DMS153 treated with DMSO at 0.1 percent for 48 hours (cell line): ENCODE results near the gene SRC.

Experiments used
- DNase-seq: peaks from one replicate; lab custom pipeline; 2025; ENCODE audit not compliant: unreplicated experiment; lab: John Stamatoyannopoulos, UW

SRC gene

DNA sequence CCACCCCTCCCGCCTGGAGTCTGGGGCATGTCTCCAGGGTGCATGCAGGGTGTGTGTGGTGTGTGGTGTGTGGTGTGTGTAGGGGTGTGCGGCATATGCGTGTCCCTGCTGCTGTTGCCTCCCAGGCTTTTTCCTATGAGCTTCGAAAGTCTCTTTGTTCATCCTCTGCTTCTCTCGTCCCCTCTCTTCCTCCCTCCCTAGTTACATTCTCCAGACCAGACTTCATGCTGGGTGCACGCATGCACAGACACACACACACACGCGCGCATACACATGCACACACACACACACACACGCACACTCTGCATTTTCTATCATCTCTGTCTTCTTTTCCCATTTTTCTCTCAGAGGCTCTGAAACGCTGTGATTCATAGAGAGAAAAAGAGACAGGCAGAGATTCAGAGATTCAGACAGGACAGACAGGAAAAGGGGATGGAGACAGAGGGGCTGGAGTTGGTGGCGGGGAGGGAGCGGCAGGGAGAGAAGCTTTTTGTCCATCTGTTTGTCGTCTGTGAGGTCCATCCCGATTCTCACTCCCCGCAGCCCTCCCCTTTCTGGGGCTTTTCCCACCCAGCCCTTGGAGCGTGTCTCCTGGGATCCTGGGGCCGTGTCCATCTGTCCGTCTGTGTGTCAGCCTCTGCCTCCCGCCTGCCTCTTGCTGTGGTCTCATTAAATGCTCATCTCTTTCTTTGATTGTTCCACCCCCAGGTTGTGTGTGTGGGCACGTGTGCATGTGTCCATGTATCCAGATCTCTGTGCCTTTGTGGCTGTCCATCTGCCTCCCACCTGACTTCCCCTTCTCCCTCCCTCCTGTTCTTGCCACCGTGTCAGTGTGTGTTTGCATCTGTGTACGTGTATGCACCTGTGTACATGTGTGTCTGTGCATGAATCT, 62.6 kb downstream of the SRC start:
- DNase-seq, result no peak

DNA sequence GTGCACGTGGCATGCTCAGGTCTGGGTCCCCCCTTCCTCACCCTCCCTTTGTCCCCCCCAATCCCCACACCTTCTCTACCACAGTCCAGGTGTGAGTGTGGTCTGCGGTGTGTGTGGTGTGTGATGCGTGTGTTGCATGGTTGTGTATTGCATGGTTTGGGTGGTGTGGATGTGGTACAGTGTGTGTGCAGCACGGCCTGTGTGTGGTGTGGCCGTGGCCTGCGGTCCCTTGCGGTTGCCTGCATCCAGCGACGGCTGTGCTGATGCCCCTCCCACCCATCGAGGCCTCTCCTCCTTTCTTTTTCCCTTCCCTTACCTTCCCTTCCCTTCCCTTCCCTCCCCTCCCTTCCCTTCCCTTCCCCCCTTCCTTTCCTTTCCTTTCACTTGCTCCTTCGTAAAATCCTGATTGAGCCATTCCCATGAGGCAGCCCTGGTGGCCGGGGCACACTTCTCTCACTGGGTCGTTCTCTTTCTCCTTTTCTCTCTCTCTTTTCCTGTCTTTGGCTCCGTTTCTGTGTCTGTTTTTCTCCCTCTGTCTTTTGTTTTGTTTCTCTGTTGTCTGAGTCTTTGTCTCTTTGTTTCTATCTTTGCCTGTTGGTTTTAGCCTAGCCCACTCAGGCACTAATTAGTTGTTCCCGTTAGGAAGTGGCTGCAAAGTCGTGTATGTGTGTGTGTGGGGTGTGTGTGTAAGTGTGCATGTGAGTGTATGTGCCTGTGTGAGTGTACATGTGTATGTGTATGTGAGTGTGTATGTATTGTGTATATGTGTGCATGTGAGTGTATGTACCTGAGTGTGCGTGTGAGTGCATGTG, 65.7 kb downstream of the SRC start:
- peak; percentile 30 for DNase-seq

DNA sequence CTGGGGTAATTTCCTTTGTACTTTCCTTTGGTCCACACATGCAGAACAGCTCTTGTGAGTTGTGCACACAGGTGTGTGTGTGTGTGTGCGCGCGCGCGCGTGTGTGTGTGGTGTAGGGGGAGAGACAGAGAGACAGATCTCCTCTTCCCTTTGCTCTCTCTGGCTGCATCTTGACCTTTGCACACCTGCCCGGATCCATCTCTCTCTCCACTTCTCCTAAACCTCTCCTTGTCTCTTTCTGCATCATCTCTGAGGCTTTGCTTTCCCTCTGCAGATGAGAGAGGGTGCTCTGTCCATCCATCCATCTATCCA, 67.0 kb downstream of the SRC start:
- no peak for DNase-seq

DNA sequence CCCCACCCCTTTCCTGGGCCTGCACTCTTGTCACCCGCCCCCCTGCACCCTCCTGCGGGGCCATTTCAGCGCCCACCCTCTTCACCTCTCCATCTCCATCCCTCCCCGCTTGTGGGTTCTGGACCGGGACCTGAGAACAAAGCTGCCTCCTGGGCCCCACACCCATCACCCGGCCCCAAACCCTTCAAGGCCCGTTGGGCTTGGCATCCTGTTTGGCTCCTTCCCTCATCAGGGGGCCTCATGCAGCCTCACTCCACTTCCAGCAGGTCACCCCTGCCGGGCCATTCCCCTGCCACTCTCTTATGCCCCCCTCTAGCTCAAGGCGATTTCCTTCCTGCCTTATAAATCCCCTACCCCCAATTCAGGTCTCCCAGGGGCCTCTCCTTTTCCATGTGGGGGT, 67.4 kb downstream of the SRC start:
- DNase-seq, result no peak

DNA sequence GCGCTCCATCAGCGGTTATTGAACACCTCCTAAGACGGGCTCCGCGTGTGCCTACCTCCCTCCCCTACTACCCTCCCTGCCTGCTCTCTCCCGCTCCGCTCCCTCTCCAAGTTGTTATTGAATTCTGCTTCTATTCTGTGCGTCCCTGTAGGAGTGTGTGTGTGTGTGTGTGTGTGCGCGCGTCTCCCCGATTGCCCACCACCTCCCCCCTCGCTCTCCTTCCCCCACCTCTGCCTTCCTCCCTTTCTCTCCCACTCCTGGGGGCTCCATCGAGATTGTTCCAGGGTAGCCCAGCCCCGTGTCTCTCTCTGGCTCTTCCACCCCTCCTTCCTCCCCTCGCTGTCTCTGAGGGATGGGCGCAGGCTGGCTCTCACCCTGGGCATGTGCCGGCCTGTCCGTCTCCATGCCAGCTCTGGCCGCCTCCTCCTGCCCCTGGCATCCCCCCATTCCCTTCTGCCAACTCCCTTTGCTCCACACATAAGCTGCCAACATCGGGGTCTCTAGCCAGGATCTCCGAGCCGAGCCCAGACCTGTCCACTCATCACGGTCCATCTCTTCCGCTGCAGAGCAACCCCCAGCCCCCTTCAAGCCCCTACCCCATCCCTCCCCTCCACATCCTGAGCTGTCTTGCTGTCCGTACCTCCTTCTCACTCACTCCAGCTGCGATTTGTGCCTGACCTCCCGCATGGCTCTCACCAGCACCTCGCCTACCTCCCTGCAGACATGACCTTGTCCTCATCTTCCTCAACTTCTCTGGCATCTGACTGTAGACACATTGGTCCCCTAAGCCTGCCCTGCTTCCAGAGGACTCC, 68.5 kb downstream of the SRC start:
- DNase-seq, result no peak

DNA sequence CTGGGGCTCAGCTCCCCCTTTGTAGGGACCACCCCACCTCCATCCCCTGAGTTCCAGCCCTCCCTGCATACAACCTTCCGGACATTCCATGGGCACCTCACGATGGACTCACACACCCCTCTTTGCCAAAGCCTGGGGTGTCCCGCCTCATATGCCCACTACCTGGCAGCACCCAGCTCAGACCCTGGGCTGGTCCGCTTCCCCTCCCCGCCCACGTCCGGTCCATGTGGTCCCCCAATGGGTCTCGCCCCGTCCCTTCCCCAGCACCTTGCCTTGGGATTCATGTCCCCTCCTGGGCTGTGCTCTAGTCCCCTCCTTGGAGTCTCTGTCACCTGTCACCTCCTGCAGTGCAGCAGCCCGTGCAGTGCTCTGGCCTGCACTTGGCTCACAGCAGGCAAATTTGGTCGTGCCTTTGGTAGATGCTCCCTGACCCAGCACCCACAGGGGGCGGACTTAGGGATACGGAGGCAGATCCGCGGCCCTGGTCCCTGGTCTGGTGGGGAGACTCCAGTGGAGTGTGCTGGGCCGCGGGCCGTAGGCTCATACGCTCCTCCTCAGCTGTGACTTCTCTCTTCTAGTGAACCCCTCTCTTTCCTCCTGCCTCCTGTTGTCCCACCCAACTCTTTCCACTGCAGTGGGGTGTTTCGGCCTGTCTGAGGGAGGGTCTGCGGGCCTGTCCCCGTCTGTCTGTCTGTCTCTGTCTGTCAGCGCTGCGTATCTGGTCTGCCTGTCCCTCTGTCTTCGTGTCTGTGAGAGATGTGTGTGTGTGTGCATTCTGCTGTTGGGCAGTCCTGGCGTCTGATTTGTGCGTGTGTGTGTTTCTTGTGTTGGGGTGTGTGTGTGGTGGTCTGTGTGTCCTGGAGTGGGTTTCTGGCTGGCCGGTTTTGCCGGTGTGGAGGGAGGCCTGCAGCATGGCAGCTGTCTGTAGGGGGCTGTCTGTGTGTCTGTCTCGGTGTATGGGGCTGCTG, 69.5 kb downstream of the SRC start:
- DNase-seq, result no peak

DNA sequence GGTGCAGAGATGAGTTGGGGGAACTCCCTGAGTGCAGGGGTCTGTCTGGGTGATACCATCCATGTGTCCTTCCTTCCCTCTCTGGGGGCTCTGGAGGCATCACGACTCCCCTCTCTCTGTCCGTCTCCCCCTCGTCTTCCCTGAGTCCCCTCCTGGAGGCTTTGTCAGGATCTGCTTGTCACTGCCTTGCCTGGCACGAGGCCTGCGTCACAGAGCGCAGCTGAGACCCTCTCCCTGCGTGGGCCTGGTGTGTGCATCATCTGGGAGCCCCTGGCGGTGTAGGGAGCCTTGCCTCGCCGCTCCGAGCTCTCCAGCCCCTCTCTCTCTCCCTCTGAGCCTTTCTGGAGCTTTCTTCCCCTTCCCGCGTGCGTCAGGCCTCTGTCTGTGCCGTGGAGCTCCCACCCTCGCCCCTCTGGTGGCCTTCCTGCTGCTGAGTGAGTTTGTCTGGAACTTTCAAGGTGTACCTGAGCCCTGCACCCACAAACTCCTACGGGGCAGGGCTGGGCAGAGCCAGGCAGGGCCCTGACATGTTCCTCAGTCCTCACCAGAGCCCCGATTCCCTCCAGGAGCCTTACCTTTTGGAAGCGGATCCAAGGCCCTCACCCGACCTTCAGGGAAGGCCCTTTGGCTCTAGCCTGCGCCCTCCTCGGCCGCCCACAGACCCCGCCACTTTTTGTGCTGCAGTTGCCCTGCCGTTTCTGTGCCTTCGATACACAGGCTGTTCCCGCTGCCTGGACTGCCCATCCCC, 70.3 kb downstream of the SRC start:
- no peak for DNase-seq

DNA sequence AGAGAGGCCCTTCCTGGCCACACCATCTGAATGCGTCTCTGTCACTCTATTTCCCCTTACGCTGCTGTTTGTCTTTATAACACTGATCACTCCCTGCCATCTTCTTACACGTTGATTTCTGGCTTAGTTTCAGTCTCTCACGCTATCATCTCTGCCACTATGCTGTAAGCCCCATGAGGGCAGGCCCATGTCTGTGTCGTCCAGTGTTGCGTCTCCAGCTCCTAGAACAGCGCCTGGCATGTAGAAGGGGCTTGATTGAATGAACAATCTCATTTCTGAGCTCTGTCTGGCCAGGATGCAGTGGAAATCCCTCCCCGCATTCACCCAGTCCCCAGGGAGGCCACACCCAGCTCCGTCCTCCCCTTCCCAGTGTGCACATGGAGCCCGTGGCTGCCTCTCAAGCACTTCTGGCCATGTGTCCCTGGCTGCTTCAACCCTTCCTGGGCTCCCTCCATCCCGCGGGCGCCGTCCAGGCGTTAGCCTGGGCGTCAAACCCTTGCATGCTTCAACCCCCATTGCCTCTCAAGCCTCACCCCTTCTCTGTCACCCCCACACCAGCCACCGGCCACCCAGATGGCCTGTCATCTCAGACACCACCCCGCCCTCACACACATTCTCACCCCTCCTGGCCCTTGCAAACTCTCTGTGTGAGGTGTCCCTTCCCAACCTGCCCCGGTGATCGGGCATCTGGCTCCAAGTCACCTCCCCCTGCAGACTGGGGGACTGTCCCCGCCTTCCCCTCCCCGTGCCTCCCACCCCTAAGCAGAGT, 71.1 kb downstream of the SRC start:
- DNase-seq, result no peak

DNA sequence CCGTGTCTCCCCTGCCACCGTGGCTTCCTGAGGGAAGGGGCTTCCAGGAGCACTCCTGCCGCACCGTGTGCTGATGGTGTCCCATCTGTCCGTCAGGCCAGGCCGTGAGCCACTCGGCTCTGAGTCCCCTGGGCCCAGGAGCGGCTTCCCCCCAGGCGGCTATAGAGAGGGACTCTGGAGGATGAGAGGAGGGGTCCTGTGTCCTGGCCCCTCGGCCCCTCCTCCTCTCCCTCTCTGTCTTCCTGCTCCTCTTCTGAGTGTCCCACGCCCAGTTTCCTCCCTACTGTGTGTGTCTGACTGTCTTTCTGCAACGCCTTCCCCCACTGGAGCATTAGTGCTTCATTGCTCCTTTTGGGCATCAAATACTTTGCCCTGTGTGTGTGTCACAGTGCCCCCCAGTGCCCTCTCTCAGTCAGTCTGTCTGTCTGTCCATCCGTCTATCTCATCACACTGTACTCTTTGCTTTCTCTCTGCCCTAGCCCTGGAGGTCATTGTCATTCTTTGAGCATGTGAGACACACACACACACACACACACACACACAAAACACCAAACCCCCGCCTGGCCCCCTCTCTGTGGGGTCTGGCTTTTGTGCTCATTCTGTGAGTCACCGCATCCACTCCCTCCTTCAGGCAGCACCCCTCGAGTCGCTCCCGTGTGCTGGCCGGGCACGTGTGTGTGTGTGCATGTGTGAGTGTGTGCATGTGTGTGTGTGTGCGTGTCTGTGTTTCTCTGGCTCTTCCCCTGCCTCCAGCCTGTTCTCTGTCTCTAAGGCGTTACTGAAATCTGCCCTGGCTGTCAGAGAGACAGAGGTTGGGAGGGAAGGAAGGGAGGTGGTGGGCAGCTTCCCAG, 71.9 kb downstream of the SRC start:
- DNase-seq, result no peak

DNA sequence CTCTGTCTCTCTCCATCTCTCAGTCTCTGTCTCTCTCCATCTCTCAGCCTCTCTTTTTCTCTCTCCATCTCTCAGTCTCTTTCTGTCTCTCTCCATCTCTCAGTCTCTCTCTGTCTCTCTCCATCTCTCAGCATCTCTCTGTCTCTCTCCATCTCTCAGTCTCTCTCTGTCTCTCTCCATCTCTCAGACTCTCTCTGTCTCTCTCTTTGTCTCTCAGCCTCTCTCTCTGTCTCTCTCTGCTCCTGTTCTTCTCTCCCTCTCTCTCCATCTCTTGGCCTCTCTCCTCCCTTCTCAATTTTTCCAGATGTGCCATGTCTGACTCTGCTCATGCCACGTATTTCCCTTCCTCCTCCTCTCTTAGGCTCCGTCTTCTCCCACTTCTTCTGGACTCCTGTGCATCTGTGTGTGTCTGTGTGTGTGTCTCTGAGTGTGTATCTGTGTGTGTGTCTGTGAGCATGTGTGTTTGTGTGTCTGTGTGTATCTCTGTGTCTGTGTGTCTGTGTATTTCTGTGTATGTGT, 72.7 kb downstream of the SRC start:
- DNase-seq, result no peak

DNA sequence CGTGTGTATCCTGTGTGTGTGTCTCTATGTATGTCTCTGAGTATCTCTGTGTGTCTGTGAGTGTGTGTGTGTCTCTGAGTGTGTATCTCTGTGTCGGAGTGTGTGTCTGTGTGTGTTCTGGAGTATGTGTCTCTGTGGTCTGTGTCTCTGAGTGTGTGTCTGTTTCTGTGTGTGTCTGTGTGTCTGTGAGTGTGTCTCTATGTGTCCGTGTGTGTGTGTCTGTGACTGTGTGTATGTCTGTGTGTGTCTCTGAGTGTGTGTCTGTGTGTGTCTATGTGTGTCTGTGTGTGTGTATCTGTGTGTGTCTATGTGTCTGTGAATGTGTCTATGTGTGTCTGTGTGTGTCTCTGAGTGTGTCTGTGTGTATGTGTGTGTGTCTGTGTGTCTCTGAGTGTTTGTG, 73.4 kb downstream of the SRC start:
- no peak for DNase-seq

DNA sequence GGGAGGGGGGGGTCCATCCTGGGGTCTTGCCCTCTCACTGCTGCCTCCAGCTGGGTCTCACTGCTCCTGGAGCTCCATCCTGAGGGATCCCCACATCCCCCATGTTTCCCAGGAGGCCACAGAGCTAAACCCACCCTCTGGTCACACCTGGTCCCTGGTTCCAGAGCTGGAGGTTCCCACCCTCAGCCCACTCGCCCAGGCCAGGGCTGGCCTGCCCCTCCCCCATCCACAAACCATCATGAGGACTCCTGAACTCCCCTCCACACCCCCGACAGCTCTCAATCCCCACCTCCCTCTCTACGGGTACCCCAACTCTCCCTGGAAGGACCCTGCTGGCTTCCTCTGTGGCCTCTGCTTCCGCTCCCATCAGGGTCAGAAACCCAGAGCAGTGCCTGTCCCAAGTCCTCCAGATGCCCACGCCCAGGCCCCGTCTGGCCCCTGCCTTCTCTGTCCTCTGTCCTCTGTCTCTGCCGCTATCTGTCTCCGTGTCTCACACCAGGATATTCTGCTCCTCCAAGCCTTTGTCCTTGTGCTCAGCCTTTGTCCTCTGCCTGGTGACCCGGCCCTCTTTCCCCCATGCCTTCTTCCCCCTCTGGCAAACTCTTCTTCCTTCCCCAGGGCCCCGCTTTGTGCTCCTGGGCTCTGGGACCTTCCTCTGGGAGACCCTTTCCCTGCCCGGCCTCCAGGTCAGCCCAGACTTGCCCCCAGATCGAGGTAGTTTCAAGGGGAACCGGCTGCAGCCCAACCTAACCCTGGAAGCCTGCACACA, 74.0 kb downstream of the SRC start:
- DNase-seq, result no peak

DNA sequence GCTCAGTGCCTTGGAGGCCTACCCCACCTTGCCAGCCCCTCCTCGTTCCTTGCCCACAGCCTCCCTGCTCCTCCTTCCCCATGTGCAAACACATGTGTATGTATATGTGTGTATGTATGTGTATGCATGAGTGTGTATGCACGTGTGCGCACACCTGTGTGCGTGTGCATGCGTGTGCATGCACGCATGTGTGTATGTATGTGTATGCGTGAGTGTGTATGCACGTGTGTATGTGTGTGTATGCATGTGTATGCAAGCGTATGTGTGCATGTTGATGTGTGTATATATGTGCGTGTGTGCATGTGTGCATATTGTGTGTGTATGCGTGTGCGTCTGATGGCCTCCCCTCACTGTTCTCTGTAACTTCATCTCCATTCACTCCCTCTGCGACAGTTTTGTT, 74.7 kb downstream of the SRC start:
- no peak for DNase-seq

DNA sequence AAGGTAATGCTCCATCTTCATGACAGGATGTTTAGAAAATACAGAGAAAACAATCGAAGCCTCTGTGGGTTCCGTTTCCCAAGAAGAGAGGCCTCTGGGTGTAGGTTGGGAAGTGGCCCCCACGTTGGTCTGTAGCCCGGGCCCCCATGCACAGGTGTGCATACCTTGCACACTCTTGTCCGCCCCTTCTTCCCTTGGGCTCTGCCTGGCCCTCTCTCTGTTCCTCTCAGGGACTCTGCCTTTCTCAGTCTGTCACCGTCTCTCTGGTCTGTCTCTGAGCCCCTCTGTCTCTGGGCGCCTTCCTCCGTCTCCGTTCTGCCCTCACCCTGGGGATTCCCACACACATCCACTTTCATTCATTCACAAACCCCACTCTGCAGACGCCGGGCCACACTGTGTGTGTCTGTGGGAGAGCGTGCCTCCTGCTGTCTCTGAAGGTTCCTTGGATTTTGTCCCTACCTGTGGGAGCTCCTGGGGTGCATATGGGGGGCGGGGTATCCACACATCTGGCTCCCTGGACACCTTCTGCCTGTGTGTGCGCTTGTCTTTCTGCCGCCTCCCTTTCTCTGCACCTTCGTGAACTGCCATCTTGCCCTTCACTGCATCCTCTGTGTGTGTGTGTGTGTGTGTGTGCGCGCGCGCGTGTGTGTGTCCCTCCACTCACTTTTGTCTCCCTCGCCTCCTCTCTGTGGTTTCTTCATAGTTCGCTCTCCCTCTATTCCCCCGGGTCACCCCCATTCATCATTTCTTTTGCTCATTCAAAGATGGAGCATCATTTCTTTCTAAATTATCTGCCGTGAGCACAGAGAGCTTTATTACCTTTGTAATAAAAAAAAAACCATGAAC, 75.3 kb downstream of the SRC start:
- DNase-seq, result no peak

DNA sequence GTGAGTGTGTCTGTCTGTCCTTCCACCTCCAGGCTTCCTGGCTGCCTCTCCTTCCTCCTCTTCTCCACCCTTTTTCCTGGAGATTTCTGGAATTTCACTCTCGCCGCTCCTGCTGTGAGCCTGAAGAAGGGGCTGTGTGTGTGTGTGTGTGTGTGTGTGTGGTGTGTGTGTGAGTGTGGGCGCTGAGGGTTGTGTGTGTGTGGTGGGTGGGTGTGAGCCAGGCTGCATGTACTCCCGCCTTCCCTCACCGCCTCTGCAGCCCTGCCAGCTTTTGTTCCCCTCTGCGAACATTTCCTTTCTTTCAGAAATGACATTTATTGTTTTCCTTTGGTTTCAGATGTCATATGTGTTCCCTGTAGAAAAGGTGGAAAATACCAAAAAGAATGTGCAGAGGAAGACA, 76.0 kb downstream of the SRC start:
- no peak for DNase-seq

DNA sequence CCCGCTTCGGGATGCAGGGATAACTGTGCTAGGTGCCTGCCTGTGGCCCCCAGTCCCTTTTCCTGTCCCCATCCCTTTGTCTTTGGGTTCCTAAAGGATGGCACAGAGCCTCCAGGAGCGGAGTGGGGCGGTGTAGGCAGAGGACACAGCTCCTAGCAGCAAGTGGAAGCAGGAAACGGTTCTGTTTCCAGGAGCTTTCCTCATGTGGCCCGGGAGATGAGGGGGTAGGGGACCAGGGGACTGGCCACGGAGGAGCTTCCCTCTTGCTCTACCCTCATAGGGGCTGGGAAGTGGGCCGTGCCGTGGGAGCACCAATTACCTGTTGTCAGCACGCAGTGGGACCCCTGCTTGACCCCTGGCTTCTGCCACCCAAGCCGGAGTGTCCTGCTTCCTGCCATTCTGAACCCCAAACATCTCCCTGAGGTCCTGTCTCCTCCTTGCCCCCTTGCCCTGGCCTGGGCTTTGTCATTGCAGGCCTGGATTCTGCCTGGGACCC, 76.9 kb downstream of the SRC start:
- no peak for DNase-seq
